ENCODE measurements around the gene DTX1. TPM values are rescaled to one million over a fixed set of nuclear protein-coding genes. Genes with fewer than 3 reads are reported as not detected.

DTX1 gene
- total RNA-seq, 1 donor from 2014 or later = 4.3 TPM

- H3K4me3 Mint-ChIP-seq (ENCODE audit: unreplicated experiment) = no peak overlapping the region
- no peak overlapping the region for H3K27ac Mint-ChIP-seq (ENCODE audit: unreplicated experiment)
Observed at GRCh38 chr12:113088037-113088436, 31.5 kb downstream of the DTX1 start.

DNA sequence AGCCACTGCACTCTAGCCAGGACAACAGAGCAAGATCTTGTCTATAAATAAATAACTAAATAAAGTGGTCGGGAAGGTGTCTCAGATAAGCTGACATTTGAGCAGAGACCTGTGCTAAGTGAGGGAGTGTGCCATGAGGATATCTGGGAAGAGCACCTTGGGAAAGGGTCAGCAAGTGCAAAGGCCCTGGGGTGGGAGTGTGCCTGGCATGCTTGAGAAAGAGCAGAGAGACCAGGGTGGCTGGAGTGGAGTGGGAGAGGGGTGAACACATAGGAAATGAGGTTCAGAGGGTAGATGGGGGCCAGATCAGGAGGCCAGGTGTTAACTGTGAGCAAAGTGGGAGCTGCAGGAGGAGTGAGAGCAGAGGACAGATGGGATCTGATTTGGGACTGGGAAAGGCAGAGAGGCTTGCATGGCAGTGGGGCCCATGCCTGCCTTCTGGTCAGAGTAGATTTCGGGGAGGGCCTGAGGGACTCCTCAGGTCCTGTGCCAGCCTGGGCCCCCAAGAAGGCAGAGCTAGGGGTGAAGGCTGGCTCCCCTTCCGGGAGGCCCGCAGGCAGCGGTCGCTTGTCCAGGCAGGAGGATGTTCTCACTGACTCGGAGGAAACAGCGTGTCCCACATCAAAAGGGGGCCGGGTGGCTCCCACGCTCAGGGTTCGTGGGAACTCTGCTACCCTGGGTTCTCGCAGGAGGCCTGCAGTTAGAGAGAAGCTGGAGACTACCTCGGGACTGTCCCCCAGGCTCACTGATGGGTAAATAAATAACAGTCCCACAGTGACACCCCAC is 32.6 kb downstream of the DTX1 start:
- peaks cover 13% of the 10 kb centered on the region for H3K4me1 Mint-ChIP-seq (ENCODE audit: low read depth, unreplicated experiment)
- no peak overlapping the region for H3K27ac Mint-ChIP-seq (ENCODE audit: unreplicated experiment)
- peaks cover 12% of the 10 kb centered on the region for H3K27me3 Mint-ChIP-seq (ENCODE audit: unreplicated experiment)

More at GRCh38 chr12:113088037-113088436, 31.5 kb downstream of the DTX1 start:
- TF ChIP-seq, protein P1, sequence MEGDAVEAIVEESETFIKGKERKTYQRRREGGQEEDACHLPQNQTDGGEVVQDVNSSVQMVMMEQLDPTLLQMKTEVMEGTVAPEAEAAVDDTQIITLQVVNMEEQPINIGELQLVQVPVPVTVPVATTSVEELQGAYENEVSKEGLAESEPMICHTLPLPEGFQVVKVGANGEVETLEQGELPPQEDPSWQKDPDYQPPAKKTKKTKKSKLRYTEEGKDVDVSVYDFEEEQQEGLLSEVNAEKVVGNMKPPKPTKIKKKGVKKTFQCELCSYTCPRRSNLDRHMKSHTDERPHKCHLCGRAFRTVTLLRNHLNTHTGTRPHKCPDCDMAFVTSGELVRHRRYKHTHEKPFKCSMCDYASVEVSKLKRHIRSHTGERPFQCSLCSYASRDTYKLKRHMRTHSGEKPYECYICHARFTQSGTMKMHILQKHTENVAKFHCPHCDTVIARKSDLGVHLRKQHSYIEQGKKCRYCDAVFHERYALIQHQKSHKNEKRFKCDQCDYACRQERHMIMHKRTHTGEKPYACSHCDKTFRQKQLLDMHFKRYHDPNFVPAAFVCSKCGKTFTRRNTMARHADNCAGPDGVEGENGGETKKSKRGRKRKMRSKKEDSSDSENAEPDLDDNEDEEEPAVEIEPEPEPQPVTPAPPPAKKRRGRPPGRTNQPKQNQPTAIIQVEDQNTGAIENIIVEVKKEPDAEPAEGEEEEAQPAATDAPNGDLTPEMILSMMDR (IDR thresholded peaks at IDR 0.05; ENCODE audit: partially characterized antibody, unreplicated experiment) = no peak
- Mint-ChIP-seq H3K9me3 (ENCODE audit: unreplicated experiment) (peaks cover 2% of the 10 kb centered on the region), H3K36me3 (ENCODE audit: unreplicated experiment) (no peaks in the 10 kb centered on the region), H3K4me1 (ENCODE audit: low read depth, unreplicated experiment) (peaks cover 14% of the 10 kb centered on the region), H3K27me3 (ENCODE audit: unreplicated experiment) (peaks cover 11% of the 10 kb centered on the region)
- DNase-seq = no peak

GRCh38 chr12:113089839-113090238 is 33.3 kb downstream of the DTX1 start:
- Mint-ChIP-seq H3K36me3 (ENCODE audit: unreplicated experiment) (no peaks in the 10 kb centered on the region), H3K4me3 (ENCODE audit: unreplicated experiment) (no peak overlapping the region), H3K27ac (ENCODE audit: unreplicated experiment) (no peak overlapping the region), H3K27me3 (ENCODE audit: unreplicated experiment) (peaks cover 12% of the 10 kb centered on the region), H3K4me1 (ENCODE audit: low read depth, unreplicated experiment) (peaks cover 13% of the 10 kb centered on the region), H3K9me3 (ENCODE audit: unreplicated experiment) (peaks cover 2% of the 10 kb centered on the region)
- TF ChIP-seq, protein P1 (IDR thresholded peaks at IDR 0.05; ENCODE audit: partially characterized antibody, unreplicated experiment) = no peak
- DNase-seq = no peak

More for the DNA sequence above, 32.6 kb downstream of the DTX1 start:
- Mint-ChIP-seq H3K9me3 (ENCODE audit: unreplicated experiment) (peaks cover 2% of the 10 kb centered on the region), H3K4me3 (ENCODE audit: unreplicated experiment) (no peak overlapping the region), H3K36me3 (ENCODE audit: unreplicated experiment) (no peaks in the 10 kb centered on the region)
- TF ChIP-seq, protein P1 (IDR thresholded peaks at IDR 0.05; ENCODE audit: partially characterized antibody, unreplicated experiment) = no peak
- no peak for DNase-seq

- H3K9me3 Mint-ChIP-seq (ENCODE audit: unreplicated experiment) = peaks cover 2% of the 10 kb centered on the region
- H3K27ac Mint-ChIP-seq (ENCODE audit: unreplicated experiment) = no peak overlapping the region
- H3K4me1 Mint-ChIP-seq (ENCODE audit: low read depth, unreplicated experiment) = peaks cover 13% of the 10 kb centered on the region
- no peak overlapping the region for H3K4me3 Mint-ChIP-seq (ENCODE audit: unreplicated experiment)
- TF ChIP-seq, protein P1 (IDR thresholded peaks at IDR 0.05; ENCODE audit: partially characterized antibody, unreplicated experiment) = no peak
- DNase-seq = no peak
- no peaks in the 10 kb centered on the region for H3K36me3 Mint-ChIP-seq (ENCODE audit: unreplicated experiment)
- H3K27me3 Mint-ChIP-seq (ENCODE audit: unreplicated experiment) = peaks cover 12% of the 10 kb centered on the region
Observed at GRCh38 chr12:113090740-113091139, 34.2 kb downstream of the DTX1 start.

GRCh38 chr12:113091506-113091905 is 35.0 kb downstream of the DTX1 start:
- Mint-ChIP-seq H3K9me3 (ENCODE audit: unreplicated experiment) (peaks cover 2% of the 10 kb centered on the region), H3K4me3 (ENCODE audit: unreplicated experiment) (no peak overlapping the region), H3K4me1 (ENCODE audit: low read depth, unreplicated experiment) (peaks cover 13% of the 10 kb centered on the region), H3K27me3 (ENCODE audit: unreplicated experiment) (peaks cover 14% of the 10 kb centered on the region), H3K36me3 (ENCODE audit: unreplicated experiment) (no peaks in the 10 kb centered on the region), H3K27ac (ENCODE audit: unreplicated experiment) (no peak overlapping the region)
- TF ChIP-seq, protein P1 (IDR thresholded peaks at IDR 0.05; ENCODE audit: partially characterized antibody, unreplicated experiment) = no peak
- DNase-seq = no peak
